K562 (cell line): ENCODE results near the gene TLCD5. TPM values are rescaled to one million over a fixed set of nuclear protein-coding genes. Genes with fewer than 3 reads are reported as not detected.
A peak's percentile ranks its signal among the peaks of the same experiment; 100 is the strongest.

Experiments
- ATAC-seq: fragments of 200-7000 bp; cut with Tn5 transposase; 3 replicates; pipeline ENCODE4 v1.9.1; 2020; ENCODE audit warnings: moderate library complexity
- BruUV-seq: library from RNA; stranded (reverse); fragments of 400-500 nt; replicated peaks from 2 replicates; lab custom pipeline; 2021; lab: Mats Ljungman, UMichigan
- CTCF ChIA-PET: fragments of 300-600 bp; formaldehyde crosslinking; extraction: SDS; loops from one replicate; lab custom pipeline; 2021; ENCODE audit warnings: low intra/inter-chr PET ratio; lab: Yijun Ruan, JAX
- POLR2A ChIA-PET: fragments of 300-600, 350-650 bp; sonication (Branson Sonifier 250); formaldehyde crosslinking; extraction: SDS; loops from one replicate; lab custom pipeline; 2021; ENCODE audit warnings: antibody characterized with exemption, inconsistent platforms; lab: Yijun Ruan, JAX
- DNase-seq, 4 experiments: peaks; one replicate each; pipeline versions ENCODE4 v3.0.0 to v3.0.0-alpha.2; 2011 to 2018; ENCODE audit warnings: low spot score in 3 of 4, mixed read lengths in 3 of 4; ENCODE audit errors: extremely low read depth in 1 of 4
- FAIRE-seq: peaks from 2 replicates; lab custom pipeline; 2011; peaks lifted over from hg19 to GRCh38; lab: Jason Lieb, UNC
- H2AFZ ChIP-seq: 2 replicates; pipeline ENCODE4 v1.6.0; 2011; ENCODE audit warnings: low read depth, low read length, control low read depth, inconsistent platforms
- H3K27ac ChIP-seq: fragments of 200-600 bp; 3 replicates; pipeline ENCODE4 v1.8.0; 2011; ENCODE audit warnings: low read depth, mild to moderate bottlenecking, control low read depth, inconsistent platforms, low read length, moderate library complexity, mixed read lengths; ENCODE audit errors: extremely low read depth
- H3K27me3 ChIP-seq, 2 experiments: fragments of 300-600 bp in 1 of 2; 2 replicates in 1 of 2; 3 replicates in 1 of 2; pipeline versions ENCODE4 v1.6.0 to v1.8.0; 2011; ENCODE audit warnings: inconsistent platforms in 2 of 2, low read length in 2 of 2, mild to moderate bottlenecking in 1 of 2, mixed read lengths in 1 of 2, moderate library complexity in 1 of 2; ENCODE audit not compliant: control insufficient read depth in 2 of 2, insufficient read depth in 2 of 2
- H3K36me3 ChIP-seq: fragments of 300-600 bp; 3 replicates; pipeline ENCODE4 v1.8.0; 2011; ENCODE audit warnings: mild to moderate bottlenecking, low read length, inconsistent platforms; ENCODE audit not compliant: control insufficient read depth, insufficient read depth
- H3K4me1 ChIP-seq, 2 experiments: fragments of 200-600 bp in 1 of 2; replicated peaks in 1 of 2; 2 replicates in 1 of 2; 3 replicates in 1 of 2; pipeline versions ENCODE4 v1.5.1 to v1.8.0; 2011; ENCODE audit warnings: inconsistent platforms in 2 of 2, low read length in 2 of 2, mild to moderate bottlenecking in 1 of 2, mixed read lengths in 1 of 2, moderate library complexity in 1 of 2; ENCODE audit not compliant: control insufficient read depth in 2 of 2, insufficient read depth in 2 of 2
- H3K4me2 ChIP-seq: 2 replicates; pipeline ENCODE4 v1.6.1; 2011; ENCODE audit warnings: low read length, control low read depth, inconsistent platforms, mixed read lengths; ENCODE audit not compliant: insufficient read depth
- H3K4me3 ChIP-seq: fragments of 200-600 bp; sonication (generic), shearing (Covaris generic); 2 replicates; pipeline ENCODE4 v1.5.1; 2016; ENCODE audit warnings: control low read depth, inconsistent platforms
- H3K79me2 ChIP-seq: fragments of 200-600 bp; 3 replicates; pipeline ENCODE4 v1.8.0; 2011; ENCODE audit warnings: low read length, inconsistent platforms; ENCODE audit not compliant: control insufficient read depth, insufficient read depth
- H3K9ac ChIP-seq, 2 experiments: 2 replicates each; pipeline versions ENCODE4 v1.6.0 to v1.6.1; 2011; ENCODE audit warnings: low read depth in 2 of 2, low read length in 2 of 2, control low read depth in 1 of 2, inconsistent platforms in 1 of 2, mild to moderate bottlenecking in 1 of 2, mixed read lengths in 1 of 2; ENCODE audit not compliant: insufficient read depth in 1 of 2
- H3K9me1 ChIP-seq: one replicate; pipeline ENCODE4 v1.6.0; 2011; ENCODE audit warnings: inconsistent platforms, mild to moderate bottlenecking, low read length, moderate library complexity; ENCODE audit not compliant: control insufficient read depth, insufficient read depth
- H3K9me3 ChIP-seq: replicated peaks from 2 replicates; pipeline ENCODE4 v1.5.1; 2011; ENCODE audit warnings: low read depth, low read length, inconsistent platforms; ENCODE audit not compliant: control insufficient read depth, insufficient read depth
- H4K20me1 ChIP-seq: replicated peaks from 2 replicates; pipeline ENCODE4 v1.6.1; 2011; ENCODE audit warnings: low read length, inconsistent platforms, mixed read lengths; ENCODE audit not compliant: control insufficient read depth, insufficient read depth
- ESRRB ChIP-seq: fragments of 250-450 bp; sonication (Bioruptor Pico); IDR thresholded peaks from 2 replicates; pipeline ENCODE4 v1.5.0; 2020; ENCODE audit warnings: mild to moderate bottlenecking, moderate library complexity, borderline replicate concordance
- FOXM1 ChIP-seq, 2 experiments: fragments of 450-650 bp in 1 of 2; sonication (generic) in 1 of 2; formaldehyde crosslinking in 1 of 2; IDR thresholded peaks; 2 replicates each; pipeline versions ENCODE4 v1.6.1 to v1.9.0; 2017 to 2022; ENCODE audit warnings: low read depth in 2 of 2, mild to moderate bottlenecking in 2 of 2, missing genetic modification reagents in 1 of 2, moderate library complexity in 1 of 2
- HDAC3 ChIP-seq: fragments of 450-650 bp; IDR thresholded peaks from 2 replicates; pipeline ENCODE4 v1.6.1; 2018; ENCODE audit warnings: borderline replicate concordance, mild to moderate bottlenecking, moderate library complexity; ENCODE audit not compliant: partially characterized antibody
- HMGXB4 ChIP-seq: sonication (generic); formaldehyde crosslinking; IDR thresholded peaks from 2 replicates; pipeline ENCODE4 v1.8.1; 2023; ENCODE audit warnings: mild to moderate bottlenecking, missing genetic modification reagents
- RBM17 ChIP-seq: fragments of 200-400 bp; formaldehyde crosslinking; IDR thresholded peaks from 2 replicates; pipeline ENCODE4 v1.6.1; 2017; ENCODE audit warnings: low read depth, mild to moderate bottlenecking, low read length, borderline replicate concordance
- TAF9B ChIP-seq: fragments of 450-650 bp; IDR thresholded peaks from 2 replicates; pipeline ENCODE4 v1.6.1; 2018; ENCODE audit warnings: mild to moderate bottlenecking; ENCODE audit not compliant: partially characterized antibody
- ZFPM2 ChIP-seq: fragments of 250-450 bp; sonication (Bioruptor Pico); IDR thresholded peaks from 2 replicates; pipeline ENCODE4 v1.5.1; 2022; ENCODE audit warnings: mild to moderate bottlenecking
- ZNF274 ChIP-seq: IDR thresholded peaks from 2 replicates; pipeline ENCODE4 v1.6.1; 2011; ENCODE audit warnings: low read depth, mild to moderate bottlenecking, low read length, moderate library complexity, borderline replicate concordance
- WGBS: fragments of 100-300 bp; shearing (Covaris generic); methylation state at CpG from one replicate; pipeline ENCODE4 v1.1.6; 2016; ENCODE audit warnings: low coverage, mixed read lengths; ENCODE audit not compliant: insufficient coverage; ENCODE audit errors: missing lambda C conversion rate; 5-methylcytosine and 5-hydroxymethylcytosine counted together
- in situ Hi-C: fragments of 300-500 bp; cut with MboI; formaldehyde crosslinking; loops from 4 replicates; pipeline ENCODE4 v1.15.0; 2018; ENCODE audit warnings: inconsistent platforms, mixed read lengths
- intact Hi-C: fragments of 100-400 bp; cut with micrococcal nuclease; formaldehyde crosslinking; loops from 2 replicates; pipeline ENCODE4 v1.14.2; 2022
- polyA plus RNA-seq, 8 experiments: library from polyadenylated mRNA; depleted of rRNA in 4 of 8; stranded (reverse) in 5 of 8; unstranded in 3 of 8; fragments of >200 nt; fragmentation: Nextera tagmentation in 2 of 8; fragmentation: Illumina TruSeq in 1 of 8; extraction: Ambion mirVana in 2 of 8; extraction: Trizol in 1 of 8; gene quantifications; 2 replicates each; pipeline versions ENCODE4 v1.2.1 to v1.2.3, GENCODE V29; 2011 to 2014; ENCODE audit warnings: inconsistent platforms in 1 of 8, missing spikeins in 1 of 8
- total RNA-seq, 7 experiments: library from RNA; depleted of rRNA in 6 of 7; stranded (reverse); fragments of >200 nt in 6 of 7; fragmentation: Illumina TruSeq in 2 of 7; extraction: Trizol in 2 of 7; gene quantifications; 2 replicates each; pipeline versions ENCODE4 v1.2.1 to v1.2.3, GENCODE V29; 2011 to 2021; ENCODE audit warnings: low replicate concordance in 1 of 7
- TF ChIP-seq, protein P1 (sequence below): IDR thresholded peaks from 3 replicates; pipeline ENCODE4 v1.6.1; 2011; ENCODE audit warnings: borderline replicate concordance, mild to moderate bottlenecking, moderate library complexity; ENCODE audit not compliant: insufficient read length; ENCODE audit errors: extremely low read depth
- TF ChIP-seq, protein P2 (sequence below): sonication (generic); formaldehyde crosslinking; IDR thresholded peaks from 2 replicates; pipeline ENCODE4 v1.9.0; 2022; ENCODE audit warnings: mild to moderate bottlenecking, missing genetic modification reagents
- TF ChIP-seq, protein P3 (sequence below): sonication (generic); formaldehyde crosslinking; IDR thresholded peaks from 2 replicates; pipeline ENCODE4 v1.8.0; 2022; ENCODE audit warnings: missing genetic modification reagents, mild to moderate bottlenecking, borderline replicate concordance

TLCD5 gene
- total and polyA plus RNA-seq, 9 of the 15 experiments (the other 6 are each of a cell fraction or from before 2014, with no cell fraction given): 0.94 to 5.1 (median 1.6) TPM

DNA sequence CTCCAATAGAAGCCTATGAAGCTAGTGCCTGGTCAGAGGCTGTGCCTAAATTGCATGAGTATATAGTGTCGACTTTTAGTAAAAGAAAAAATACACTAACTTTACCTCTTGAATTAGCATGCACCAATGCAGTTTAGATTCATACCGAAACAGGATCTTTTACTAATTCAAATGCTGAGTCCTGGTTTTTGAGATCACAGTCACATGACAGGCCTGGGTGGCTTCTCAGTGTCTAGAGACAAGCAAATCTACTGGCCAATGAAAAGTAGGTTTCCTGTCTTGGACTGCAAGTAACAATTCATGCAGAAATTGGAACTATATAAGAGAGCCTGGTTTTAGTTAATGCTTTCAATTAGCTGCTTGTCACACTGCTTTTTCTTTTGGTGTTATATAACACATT lies 18.3 kb downstream of the TLCD5 start:
- Histone ChIP-seq H3K9ac (no peak overlapping the region), H3K79me2 (peaks cover 98% of the 10 kb centered on the region), H2AFZ (no peak overlapping the region), H3K9me1 (no peaks in the 10 kb centered on the region), H3K36me3 (no peaks in the 10 kb centered on the region), H3K4me3 (no peak overlapping the region), H3K9me3 (no peaks in the 10 kb centered on the region), H4K20me1 (peaks cover 20% of the 10 kb centered on the region), H3K27ac (no peak overlapping the region), H3K27me3 (no peaks in the 10 kb centered on the region), H3K4me1 (peaks cover 7 to 42% of the 10 kb centered on the region in 2 experiments; a peak in 4 of 5 replicates), H3K4me2 (no peak overlapping the region)
- no peak for FAIRE-seq
- CTCF ChIA-PET: no interaction called here
- BruUV-seq: no TSS peak
- POLR2A ChIA-PET: interaction anchor here (0.6 to 1.0 kb wide), 2 partner anchors 12 to 1258 kb away, joined by 3 read pairs; no protein-coding TSS in a partner anchor
- intact Hi-C loops (no loop called here), in situ Hi-C loops (no loop called here)
- DNase-seq: no peak
- no peak for ATAC-seq
- 82% methylated on average over 2 of the region's 2 CpGs for WGBS
- TF ChIP-seq, protein P1, sequence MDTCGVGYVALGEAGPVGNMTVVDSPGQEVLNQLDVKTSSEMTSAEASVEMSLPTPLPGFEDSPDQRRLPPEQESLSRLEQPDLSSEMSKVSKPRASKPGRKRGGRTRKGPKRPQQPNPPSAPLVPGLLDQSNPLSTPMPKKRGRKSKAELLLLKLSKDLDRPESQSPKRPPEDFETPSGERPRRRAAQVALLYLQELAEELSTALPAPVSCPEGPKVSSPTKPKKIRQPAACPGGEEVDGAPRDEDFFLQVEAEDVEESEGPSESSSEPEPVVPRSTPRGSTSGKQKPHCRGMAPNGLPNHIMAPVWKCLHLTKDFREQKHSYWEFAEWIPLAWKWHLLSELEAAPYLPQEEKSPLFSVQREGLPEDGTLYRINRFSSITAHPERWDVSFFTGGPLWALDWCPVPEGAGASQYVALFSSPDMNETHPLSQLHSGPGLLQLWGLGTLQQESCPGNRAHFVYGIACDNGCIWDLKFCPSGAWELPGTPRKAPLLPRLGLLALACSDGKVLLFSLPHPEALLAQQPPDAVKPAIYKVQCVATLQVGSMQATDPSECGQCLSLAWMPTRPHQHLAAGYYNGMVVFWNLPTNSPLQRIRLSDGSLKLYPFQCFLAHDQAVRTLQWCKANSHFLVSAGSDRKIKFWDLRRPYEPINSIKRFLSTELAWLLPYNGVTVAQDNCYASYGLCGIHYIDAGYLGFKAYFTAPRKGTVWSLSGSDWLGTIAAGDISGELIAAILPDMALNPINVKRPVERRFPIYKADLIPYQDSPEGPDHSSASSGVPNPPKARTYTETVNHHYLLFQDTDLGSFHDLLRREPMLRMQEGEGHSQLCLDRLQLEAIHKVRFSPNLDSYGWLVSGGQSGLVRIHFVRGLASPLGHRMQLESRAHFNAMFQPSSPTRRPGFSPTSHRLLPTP: no peak
- no peak for TF ChIP-seq RBM17
- no peak for TF ChIP-seq ESRRB (CRISPR knock-in tag)
- peak; percentile 24 for TF ChIP-seq HDAC3
- TF ChIP-seq, protein P2, sequence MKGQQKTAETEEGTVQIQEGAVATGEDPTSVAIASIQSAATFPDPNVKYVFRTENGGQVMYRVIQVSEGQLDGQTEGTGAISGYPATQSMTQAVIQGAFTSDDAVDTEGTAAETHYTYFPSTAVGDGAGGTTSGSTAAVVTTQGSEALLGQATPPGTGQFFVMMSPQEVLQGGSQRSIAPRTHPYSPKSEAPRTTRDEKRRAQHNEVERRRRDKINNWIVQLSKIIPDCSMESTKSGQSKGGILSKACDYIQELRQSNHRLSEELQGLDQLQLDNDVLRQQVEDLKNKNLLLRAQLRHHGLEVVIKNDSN (CRISPR knock-in tag): no peak
- TF ChIP-seq HMGXB4 (CRISPR knock-in tag): no peak
- TF ChIP-seq TAF9B: peak; percentile 25
- TF ChIP-seq FOXM1 (IDR thresholded peaks at IDR 0.05; ENCODE audit: low read depth): no peak
- TF ChIP-seq FOXM1 (CRISPR knock-in tag; IDR thresholded peaks at IDR 0.05; ENCODE audit: low read depth): no peak
- TF ChIP-seq ZNF274: no peak
- TF ChIP-seq, protein P3, sequence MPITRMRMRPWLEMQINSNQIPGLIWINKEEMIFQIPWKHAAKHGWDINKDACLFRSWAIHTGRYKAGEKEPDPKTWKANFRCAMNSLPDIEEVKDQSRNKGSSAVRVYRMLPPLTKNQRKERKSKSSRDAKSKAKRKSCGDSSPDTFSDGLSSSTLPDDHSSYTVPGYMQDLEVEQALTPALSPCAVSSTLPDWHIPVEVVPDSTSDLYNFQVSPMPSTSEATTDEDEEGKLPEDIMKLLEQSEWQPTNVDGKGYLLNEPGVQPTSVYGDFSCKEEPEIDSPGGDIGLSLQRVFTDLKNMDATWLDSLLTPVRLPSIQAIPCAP (CRISPR knock-in tag): no peak
- no peak for TF ChIP-seq ZFPM2
